Subcutaneous adipose tissue (tissue), 4 donors: ENCODE results near the gene NCBP3. TPM values are rescaled to one million over a fixed set of nuclear protein-coding genes. Genes with fewer than 3 reads are reported as not detected.

Experiments
- CTCF ChIP-seq: fragments of 450-650 bp; IDR thresholded peaks from one replicate; pipeline ENCODE4 v1.5.1; 2016; ENCODE audit warnings: low read depth, mild to moderate bottlenecking, control low read depth, antibody characterized with exemption, moderate library complexity
- total RNA-seq, 4 donors: library from RNA; depleted of rRNA; stranded (reverse); fragments of >200 nt; gene quantifications; one replicate each; pipeline ENCODE4 v1.1.0, GENCODE V29; 2016

The NCBP3 gene
- total RNA-seq, 4 donors from 2014 or later = 21.6 to 26.4 (median 23.6) TPM

DNA sequence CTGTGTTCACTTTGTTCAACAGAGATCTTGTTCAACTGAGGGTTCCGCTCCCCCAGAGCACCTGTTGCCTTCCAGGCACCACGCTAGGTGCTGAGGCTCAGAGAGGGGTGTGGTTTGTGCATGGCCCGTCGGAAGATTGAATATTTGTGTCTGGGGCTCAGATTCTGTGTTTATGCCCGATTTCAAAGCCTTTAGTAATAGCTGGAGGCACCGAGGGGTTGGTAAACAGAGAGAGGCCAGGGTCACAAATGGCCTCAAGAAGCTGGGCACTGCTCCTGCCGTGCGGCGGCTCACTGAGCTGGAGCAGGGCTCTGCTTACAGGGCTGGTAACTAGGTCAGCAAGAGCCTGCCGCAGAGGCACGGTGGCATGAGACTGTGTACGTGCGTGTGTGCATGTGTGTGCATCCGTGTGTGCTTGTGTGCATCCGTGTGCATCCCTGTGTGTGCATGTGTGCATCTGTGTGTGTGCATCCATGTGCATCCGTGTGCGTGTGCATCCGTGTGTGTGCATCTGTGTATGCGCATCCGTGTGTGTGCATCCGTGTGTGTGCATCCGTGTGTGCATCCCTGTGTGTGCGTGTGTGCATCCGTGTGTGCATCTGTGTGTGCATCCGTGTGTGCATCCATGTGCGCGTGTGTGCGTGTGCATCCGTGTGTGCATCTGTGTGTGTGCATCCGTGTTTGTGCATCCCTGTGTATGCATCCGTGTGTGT is 50.5 kb downstream of the NCBP3 start:
- TF ChIP-seq CTCF = no peak

DNA sequence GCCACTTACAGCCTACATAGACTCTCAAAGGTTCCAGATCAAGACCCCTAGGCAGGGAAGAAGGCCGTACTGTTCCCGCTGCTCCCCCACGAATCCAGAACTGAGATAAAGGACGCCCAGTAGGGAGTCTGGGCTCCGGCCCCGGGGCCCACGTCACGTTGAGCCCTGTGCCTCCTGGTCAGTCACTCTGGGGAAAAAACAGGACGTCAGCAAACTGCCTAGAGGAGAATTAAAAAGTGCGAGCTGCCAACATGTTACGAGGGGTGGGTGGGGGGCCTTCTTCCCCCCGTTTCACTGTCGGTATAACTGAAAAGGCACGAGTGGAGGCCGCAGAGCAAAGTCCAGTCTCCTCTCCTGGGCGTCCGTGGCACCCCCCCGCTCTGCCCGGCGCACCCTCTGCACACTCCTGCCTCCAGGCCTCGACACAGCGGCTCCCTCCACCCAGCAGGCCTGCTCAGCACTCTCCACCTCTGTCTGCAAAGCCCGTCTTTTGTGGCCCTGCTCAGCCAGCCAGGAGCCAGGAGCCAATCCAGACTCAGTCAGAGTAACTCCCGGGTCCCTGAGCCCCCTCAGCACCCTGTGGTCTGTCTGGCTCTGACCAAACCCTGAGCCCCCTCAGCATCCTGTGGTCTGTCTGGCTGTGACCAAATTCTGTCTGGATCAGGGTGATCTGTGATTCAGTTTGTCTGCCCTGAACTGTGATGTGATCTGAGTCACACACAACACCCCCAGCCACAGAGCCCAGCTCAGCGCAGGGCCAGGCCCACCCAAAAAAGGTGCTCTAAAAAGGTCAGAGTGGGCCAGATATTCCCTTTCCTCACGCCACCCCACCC is 51.3 kb downstream of the NCBP3 start:
- no peak for TF ChIP-seq CTCF

- TF ChIP-seq CTCF = no peak
These were observed 53.6 kb downstream of the NCBP3 start for GRCh38 chr17:3792481-3792880.

GRCh38 chr17:3788200-3788599 is 57.8 kb downstream of the NCBP3 start:
- no peak for TF ChIP-seq CTCF

DNA sequence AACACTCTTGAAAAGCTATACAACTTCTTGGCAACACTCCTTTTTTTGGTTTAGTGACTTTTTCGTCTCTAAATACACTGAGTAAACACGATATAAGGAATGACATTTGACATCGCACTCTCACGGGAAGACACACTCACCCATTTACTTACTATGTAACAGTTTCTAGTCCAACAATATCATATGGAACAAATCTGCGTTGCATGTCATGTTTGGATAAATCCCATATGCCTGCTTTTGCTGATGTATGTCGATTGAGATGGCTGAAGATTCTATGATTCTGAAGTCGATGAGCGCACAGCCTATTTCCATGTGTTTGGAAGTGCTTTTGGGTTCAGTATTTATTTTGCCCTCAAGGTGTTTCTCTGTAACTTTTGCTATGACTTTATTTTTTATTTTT is 63.3 kb downstream of the NCBP3 start:
- TF ChIP-seq CTCF = no peak

GRCh38 chr17:3780986-3781385 is 65.1 kb downstream of the NCBP3 start:
- no peak for TF ChIP-seq CTCF

- no peak for TF ChIP-seq CTCF
These were observed 68.5 kb downstream of the NCBP3 start for GRCh38 chr17:3777366-3778120.
